Neural cell (in vitro differentiated cells): ENCODE measurements around the gene SELENOV.

Experiments used
- EP300 ChIP-seq: fragments of 450-650 bp; conservative IDR thresholded peaks from 2 replicates; pipeline ENCODE4 v1.6.1; 2014; ENCODE audit warnings: antibody characterized with exemption, mild to moderate bottlenecking, moderate library complexity; ENCODE audit not compliant: poor library complexity, severe bottlenecking
- EZH2 ChIP-seq: fragments of 200-600, 300-800 bp; shearing (Covaris generic), sonication (generic); IDR thresholded peaks from 2 replicates; pipeline ENCODE4 v1.6.1; 2014; ENCODE audit warnings: antibody characterized with exemption, low read length, borderline replicate concordance, mild to moderate bottlenecking; ENCODE audit not compliant: insufficient read depth, poor library complexity, severe bottlenecking
- POLR2AphosphoS5 ChIP-seq: IDR thresholded peaks from 2 replicates; pipeline ENCODE4 v1.6.1; 2012
- RAD21 ChIP-seq: fragments of 450-650 bp; conservative IDR thresholded peaks from 2 replicates; pipeline ENCODE4 v1.6.1; 2014; ENCODE audit warnings: antibody characterized with exemption, mild to moderate bottlenecking, moderate library complexity
- SMC3 ChIP-seq: fragments of 450-650 bp; conservative IDR thresholded peaks from 2 replicates; pipeline ENCODE4 v1.6.1; 2014; ENCODE audit warnings: antibody characterized with exemption, mild to moderate bottlenecking, moderate library complexity; ENCODE audit not compliant: poor library complexity
- TAF1 ChIP-seq: IDR thresholded peaks from 2 replicates; pipeline ENCODE4 v1.6.1; 2012; ENCODE audit warnings: low read depth
- TF ChIP-seq, protein P1 (sequence below): fragments of 450-650 bp; IDR thresholded peaks from 2 replicates; pipeline ENCODE4 v1.5.1; 2014; ENCODE audit warnings: antibody characterized with exemption, mild to moderate bottlenecking, moderate library complexity; ENCODE audit not compliant: poor library complexity, severe bottlenecking
- TF ChIP-seq, protein P2 (sequence below): IDR thresholded peaks from 2 replicates; pipeline ENCODE4 v1.6.1; 2012; ENCODE audit warnings: borderline replicate concordance

DNA sequence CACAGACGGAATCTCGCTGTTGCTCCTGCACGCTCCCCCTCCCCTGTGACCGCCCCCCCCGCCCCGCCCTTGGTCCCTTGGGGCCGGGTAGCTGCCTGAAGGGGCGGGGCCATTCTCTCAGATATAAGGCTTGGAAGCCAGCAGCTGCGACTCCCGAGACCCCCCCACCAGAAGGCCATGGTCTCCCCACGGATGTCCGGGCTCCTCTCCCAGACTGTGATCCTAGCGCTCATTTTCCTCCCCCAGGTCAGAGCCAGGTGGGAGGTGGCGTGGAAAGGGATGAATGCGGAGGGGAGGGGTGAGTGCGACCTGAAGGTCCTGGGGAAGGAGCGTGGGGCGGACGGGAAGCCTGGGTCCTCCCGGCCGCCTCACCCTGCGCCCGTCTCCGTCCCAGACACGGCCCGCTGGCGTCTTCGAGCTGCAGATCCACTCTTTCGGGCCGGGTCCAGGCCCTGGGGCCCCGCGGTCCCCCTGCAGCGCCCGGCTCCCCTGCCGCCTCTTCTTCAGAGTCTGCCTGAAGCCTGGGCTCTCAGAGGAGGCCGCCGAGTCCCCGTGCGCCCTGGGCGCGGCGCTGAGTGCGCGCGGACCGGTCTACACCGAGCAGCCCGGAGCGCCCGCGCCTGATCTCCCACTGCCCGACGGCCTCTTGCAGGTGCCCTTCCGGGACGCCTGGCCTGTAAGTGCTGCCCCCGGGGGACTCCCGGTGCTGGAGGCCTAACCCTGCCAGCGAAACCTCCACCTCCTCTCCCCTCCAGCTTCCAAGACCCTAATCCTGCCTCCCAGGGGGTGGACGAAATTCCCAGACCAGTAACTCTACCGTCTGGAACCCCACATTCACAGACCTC, 15.9 kb upstream of the SELENOV start, which contains the start of gene DLL3:
- TF ChIP-seq, protein P1, sequence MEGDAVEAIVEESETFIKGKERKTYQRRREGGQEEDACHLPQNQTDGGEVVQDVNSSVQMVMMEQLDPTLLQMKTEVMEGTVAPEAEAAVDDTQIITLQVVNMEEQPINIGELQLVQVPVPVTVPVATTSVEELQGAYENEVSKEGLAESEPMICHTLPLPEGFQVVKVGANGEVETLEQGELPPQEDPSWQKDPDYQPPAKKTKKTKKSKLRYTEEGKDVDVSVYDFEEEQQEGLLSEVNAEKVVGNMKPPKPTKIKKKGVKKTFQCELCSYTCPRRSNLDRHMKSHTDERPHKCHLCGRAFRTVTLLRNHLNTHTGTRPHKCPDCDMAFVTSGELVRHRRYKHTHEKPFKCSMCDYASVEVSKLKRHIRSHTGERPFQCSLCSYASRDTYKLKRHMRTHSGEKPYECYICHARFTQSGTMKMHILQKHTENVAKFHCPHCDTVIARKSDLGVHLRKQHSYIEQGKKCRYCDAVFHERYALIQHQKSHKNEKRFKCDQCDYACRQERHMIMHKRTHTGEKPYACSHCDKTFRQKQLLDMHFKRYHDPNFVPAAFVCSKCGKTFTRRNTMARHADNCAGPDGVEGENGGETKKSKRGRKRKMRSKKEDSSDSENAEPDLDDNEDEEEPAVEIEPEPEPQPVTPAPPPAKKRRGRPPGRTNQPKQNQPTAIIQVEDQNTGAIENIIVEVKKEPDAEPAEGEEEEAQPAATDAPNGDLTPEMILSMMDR: no peak
- TF ChIP-seq, protein P2, sequence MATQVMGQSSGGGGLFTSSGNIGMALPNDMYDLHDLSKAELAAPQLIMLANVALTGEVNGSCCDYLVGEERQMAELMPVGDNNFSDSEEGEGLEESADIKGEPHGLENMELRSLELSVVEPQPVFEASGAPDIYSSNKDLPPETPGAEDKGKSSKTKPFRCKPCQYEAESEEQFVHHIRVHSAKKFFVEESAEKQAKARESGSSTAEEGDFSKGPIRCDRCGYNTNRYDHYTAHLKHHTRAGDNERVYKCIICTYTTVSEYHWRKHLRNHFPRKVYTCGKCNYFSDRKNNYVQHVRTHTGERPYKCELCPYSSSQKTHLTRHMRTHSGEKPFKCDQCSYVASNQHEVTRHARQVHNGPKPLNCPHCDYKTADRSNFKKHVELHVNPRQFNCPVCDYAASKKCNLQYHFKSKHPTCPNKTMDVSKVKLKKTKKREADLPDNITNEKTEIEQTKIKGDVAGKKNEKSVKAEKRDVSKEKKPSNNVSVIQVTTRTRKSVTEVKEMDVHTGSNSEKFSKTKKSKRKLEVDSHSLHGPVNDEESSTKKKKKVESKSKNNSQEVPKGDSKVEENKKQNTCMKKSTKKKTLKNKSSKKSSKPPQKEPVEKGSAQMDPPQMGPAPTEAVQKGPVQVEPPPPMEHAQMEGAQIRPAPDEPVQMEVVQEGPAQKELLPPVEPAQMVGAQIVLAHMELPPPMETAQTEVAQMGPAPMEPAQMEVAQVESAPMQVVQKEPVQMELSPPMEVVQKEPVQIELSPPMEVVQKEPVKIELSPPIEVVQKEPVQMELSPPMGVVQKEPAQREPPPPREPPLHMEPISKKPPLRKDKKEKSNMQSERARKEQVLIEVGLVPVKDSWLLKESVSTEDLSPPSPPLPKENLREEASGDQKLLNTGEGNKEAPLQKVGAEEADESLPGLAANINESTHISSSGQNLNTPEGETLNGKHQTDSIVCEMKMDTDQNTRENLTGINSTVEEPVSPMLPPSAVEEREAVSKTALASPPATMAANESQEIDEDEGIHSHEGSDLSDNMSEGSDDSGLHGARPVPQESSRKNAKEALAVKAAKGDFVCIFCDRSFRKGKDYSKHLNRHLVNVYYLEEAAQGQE: no peak
- no peak for TF ChIP-seq RAD21
- TF ChIP-seq EP300: no peak
- TF ChIP-seq EZH2: no peak
- no peak for TF ChIP-seq POLR2AphosphoS5
- TF ChIP-seq SMC3: no peak
- no peak for TF ChIP-seq TAF1
